GM23338 (cell line): Measurements from ENCODE around the gene PRAMEF10. TPM values are rescaled to one million over a fixed set of nuclear protein-coding genes. Genes with fewer than 3 reads are reported as not detected.
"Not testable (repeated sequence)": the region's sequence is repeated elsewhere in the genome, so short reads cannot be mapped to it uniquely, and the experiment has no call there.

Experiments used
- ATAC-seq: fragments of 200-7000 bp; cut with Tn5 transposase; 3 replicates; pipeline ENCODE4 v1.9.1; 2020
- DNase-seq: peaks from one replicate; pipeline ENCODE4 v3.0.0-alpha.2; 2015; ENCODE audit warnings: low spot score
- H2AFZ ChIP-seq: fragments of 200-600 bp; sonication (generic); 2 replicates; pipeline ENCODE4 v1.8.0; 2016; ENCODE audit warnings: antibody characterized with exemption, mild to moderate bottlenecking, moderate library complexity
- H3F3A ChIP-seq: fragments of 200-600 bp; sonication (generic); replicated peaks from 2 replicates; pipeline ENCODE4 v1.8.0; 2017; ENCODE audit warnings: antibody characterized with exemption, mixed run types, low read depth
- H3K27ac ChIP-seq: fragments of 200-600 bp; sonication (generic); 2 replicates; pipeline ENCODE4 v1.6.1; 2016; ENCODE audit warnings: low read depth
- H3K27me3 ChIP-seq: fragments of 200-600 bp; sonication (generic); 2 replicates; pipeline ENCODE4 v1.8.0; 2016; ENCODE audit warnings: mild to moderate bottlenecking, mixed run types, moderate library complexity; ENCODE audit not compliant: insufficient read depth
- H3K36me3 ChIP-seq: fragments of 200-600 bp; sonication (generic); 2 replicates; pipeline ENCODE4 v1.8.0; 2016; ENCODE audit warnings: mild to moderate bottlenecking; ENCODE audit not compliant: insufficient read depth
- H3K4me1 ChIP-seq: fragments of 200-600 bp; sonication (generic); 2 replicates; pipeline ENCODE4 v1.8.0; 2016; ENCODE audit warnings: mild to moderate bottlenecking, moderate library complexity; ENCODE audit not compliant: insufficient read depth
- H3K4me2 ChIP-seq: fragments of 200-600 bp; sonication (generic); 2 replicates; pipeline ENCODE4 v1.7.1; 2017; ENCODE audit warnings: mixed run types
- H3K4me3 ChIP-seq: fragments of 200-600 bp; sonication (generic); 2 replicates; pipeline ENCODE4 v1.6.1; 2016; ENCODE audit warnings: mixed run types
- H3K79me2 ChIP-seq: fragments of 200-600 bp; sonication (generic); replicated peaks from 2 replicates; pipeline ENCODE4 v1.8.0; 2017; ENCODE audit warnings: mild to moderate bottlenecking; ENCODE audit not compliant: insufficient read depth
- H3K9me2 ChIP-seq: fragments of 200-600 bp; sonication (generic); 2 replicates; pipeline ENCODE4 v1.8.0; 2017; ENCODE audit not compliant: insufficient read depth
- H4K20me1 ChIP-seq: fragments of 200-600 bp; sonication (generic); replicated peaks from 2 replicates; pipeline ENCODE4 v1.8.0; 2017; ENCODE audit warnings: mild to moderate bottlenecking; ENCODE audit not compliant: insufficient read depth
- H3K27ac Mint-ChIP-seq: 2 replicates; pipeline ENCODE4 v1.8.0; 2020; ENCODE audit warnings: inconsistent platforms, mild to moderate bottlenecking, moderate library complexity, mixed read lengths
- H3K27me3 Mint-ChIP-seq: 3 replicates; pipeline ENCODE4 v1.8.0; 2022; ENCODE audit warnings: low read depth, mild to moderate bottlenecking, moderate library complexity, mixed read lengths, inconsistent platforms; ENCODE audit not compliant: insufficient read depth, poor library complexity
- H3K36me3 Mint-ChIP-seq: 3 replicates; pipeline ENCODE4 v1.8.0; 2021; ENCODE audit warnings: low read depth, mild to moderate bottlenecking, inconsistent platforms, moderate library complexity, mixed read lengths
- H3K4me1 Mint-ChIP-seq: 3 replicates; pipeline ENCODE4 v1.8.0; 2020; ENCODE audit warnings: mild to moderate bottlenecking, inconsistent platforms, mixed read lengths
- H3K4me3 Mint-ChIP-seq: 3 replicates; pipeline ENCODE4 v1.8.0; 2021; ENCODE audit warnings: moderate library complexity, mild to moderate bottlenecking, inconsistent platforms, mixed read lengths
- H3K9me3 Mint-ChIP-seq: 3 replicates; pipeline ENCODE4 v1.8.0; 2020; ENCODE audit warnings: moderate library complexity, mild to moderate bottlenecking, inconsistent platforms, mixed read lengths
- long read RNA-seq: library from polyadenylated mRNA; unstranded; transcript quantifications from one replicate; pipeline ENCODE4 v2.0.0, GENCODE V29; 2020; ENCODE audit not compliant: unreplicated experiment
- polyA plus RNA-seq: library from polyadenylated mRNA; unstranded; fragments of >200 nt; fragmentation: Nextera tagmentation; extraction: Ambion mirVana; gene quantifications from 2 replicates; pipeline ENCODE4 v1.2.1, GENCODE V29; 2016
- total RNA-seq: library from RNA; depleted of rRNA; stranded (reverse); fragments of >200 nt; shearing (Covaris generic); gene quantifications from 2 replicates; pipeline ENCODE4 v1.2.3, GENCODE V29; 2014; rRNA removed

The PRAMEF10 gene, protein sequence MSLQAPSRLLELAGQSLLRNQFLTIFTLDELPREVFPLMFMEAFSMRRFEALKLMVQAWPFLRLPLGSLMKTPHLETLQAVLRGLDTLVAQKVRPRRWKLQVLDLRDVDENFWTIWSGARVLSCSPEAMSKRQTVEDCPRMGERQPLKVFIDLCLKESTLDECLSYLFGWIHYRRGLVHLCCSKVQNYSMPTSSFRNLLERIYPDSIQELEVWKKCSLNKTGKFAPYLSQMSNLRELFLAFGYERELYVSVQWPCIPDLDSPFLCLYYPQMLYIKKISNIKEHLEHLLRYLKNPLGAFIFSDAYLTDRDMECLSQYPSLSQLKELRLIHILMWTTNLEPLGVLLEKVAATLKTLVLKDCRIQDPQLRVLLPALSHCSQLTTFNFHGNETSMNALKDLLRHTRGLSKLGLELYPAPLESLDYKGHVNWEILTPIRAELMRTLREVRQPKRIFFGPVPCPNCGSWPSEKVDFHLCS
- not detected in 2 replicates for total RNA-seq
- not detected in 2 replicates for polyA plus RNA-seq
- long read RNA-seq: 0 reads

GRCh38 chr1:12898170-12898569 lies at the start of gene PRAMEF10:
TSS of gene PRAMEF10 (minus strand) at chr1:12898270. CDS start at chr1:12895847, 2,423 bp downstream.
- not testable (repeated sequence) for H3K27ac Mint-ChIP-seq, H3K4me1 ChIP-seq, H3K4me2 ChIP-seq, H3K79me2 ChIP-seq, H3K36me3 Mint-ChIP-seq, DNase-seq, H3K27me3 Mint-ChIP-seq, H3K4me1 Mint-ChIP-seq, H3F3A ChIP-seq, H3K27me3 ChIP-seq, H3K9me2 ChIP-seq, H3K36me3 ChIP-seq, ATAC-seq, H3K4me3 Mint-ChIP-seq, H3K4me3 ChIP-seq, H2AFZ ChIP-seq, H3K9me3 Mint-ChIP-seq, H3K27ac ChIP-seq, H4K20me1 ChIP-seq

DNA sequence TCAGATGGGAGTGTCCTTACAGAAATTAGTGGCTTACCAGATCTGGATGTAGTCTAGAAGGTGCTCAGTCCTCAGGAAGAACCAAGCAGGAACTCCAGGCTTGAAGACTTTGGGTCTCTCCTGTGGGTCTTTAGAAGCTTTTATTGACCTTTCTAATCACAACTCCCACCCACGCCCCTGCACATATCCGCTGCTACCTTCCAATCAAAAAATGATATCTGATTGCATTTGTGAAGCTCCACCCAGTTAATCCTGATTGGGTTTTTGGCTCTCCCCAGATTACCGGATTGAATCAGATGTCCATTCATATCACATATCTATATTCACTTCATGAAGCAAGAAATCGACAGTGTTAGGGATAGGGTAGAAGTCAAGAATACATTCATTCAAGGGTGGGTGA lies 49.4 kb upstream of the PRAMEF10 start, which contains the start of gene PRAMEF6:
Gene PRAMEF6, minus strand, starts transcription at position 101 of the 400 bp plus-strand sequence. CDS start 5,062 bp downstream, outside the sequence.
- not testable (repeated sequence) for H3K27ac ChIP-seq, H3K36me3 ChIP-seq, H3K27me3 ChIP-seq, H3K4me2 ChIP-seq, DNase-seq, H3K27me3 Mint-ChIP-seq, H3K79me2 ChIP-seq, H2AFZ ChIP-seq, ATAC-seq, H3K9me3 Mint-ChIP-seq, H3K4me3 ChIP-seq, H3K36me3 Mint-ChIP-seq, H3K4me1 Mint-ChIP-seq, H3K4me3 Mint-ChIP-seq, H3F3A ChIP-seq, H3K27ac Mint-ChIP-seq, H3K9me2 ChIP-seq, H3K4me1 ChIP-seq, H4K20me1 ChIP-seq

DNA sequence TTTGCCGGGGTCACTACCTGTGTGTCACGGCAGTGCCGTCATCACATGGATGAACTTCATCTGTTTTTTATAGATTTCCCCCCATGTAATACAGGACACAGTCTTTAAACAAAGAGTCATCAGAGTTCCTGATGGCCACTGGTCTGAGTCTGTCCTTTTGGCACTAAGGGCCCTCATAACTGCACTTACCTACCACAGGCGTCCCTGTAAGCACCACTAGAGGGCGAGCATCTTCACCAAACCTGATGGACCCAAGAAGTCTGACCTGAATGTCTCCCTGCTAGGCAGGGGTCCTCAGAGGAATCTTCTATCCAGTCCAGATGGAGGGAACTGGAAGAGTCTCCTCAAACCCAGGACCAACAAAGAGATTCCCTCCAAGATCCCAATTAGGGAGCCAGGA lies 26.3 kb upstream of the PRAMEF10 start:
- not testable (repeated sequence) for H3K9me2 ChIP-seq, H3K27me3 Mint-ChIP-seq, H3K36me3 ChIP-seq, H3K4me1 Mint-ChIP-seq, H3K36me3 Mint-ChIP-seq, H3K4me1 ChIP-seq, DNase-seq, H3K9me3 Mint-ChIP-seq, H3K4me3 Mint-ChIP-seq, H2AFZ ChIP-seq, H4K20me1 ChIP-seq, H3K79me2 ChIP-seq, H3F3A ChIP-seq, H3K4me2 ChIP-seq, ATAC-seq, H3K27ac Mint-ChIP-seq, H3K27ac ChIP-seq, H3K4me3 ChIP-seq, H3K27me3 ChIP-seq

DNA sequence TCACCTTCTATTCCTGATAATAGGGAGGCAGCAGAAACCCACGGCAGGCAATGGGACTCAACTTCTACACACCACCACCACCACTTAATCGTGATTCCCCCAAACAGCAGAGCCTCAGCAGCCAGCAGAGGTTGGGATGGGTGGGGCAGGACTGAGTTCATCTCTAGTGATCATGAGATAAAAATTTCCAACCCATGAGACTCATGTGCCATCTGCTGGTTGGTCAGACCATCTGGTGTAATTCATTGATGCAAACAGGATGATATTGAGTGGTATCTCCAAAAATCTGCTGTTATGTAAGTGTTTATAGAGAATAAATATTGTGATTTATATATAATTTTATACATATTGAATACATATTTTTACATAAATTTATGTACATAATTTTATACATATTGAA lies 23.7 kb upstream of the PRAMEF10 start:
- H2AFZ ChIP-seq, H3K4me1 ChIP-seq, ATAC-seq, DNase-seq, H3K36me3 Mint-ChIP-seq, H3K27ac Mint-ChIP-seq, H4K20me1 ChIP-seq, H3K79me2 ChIP-seq, H3K4me2 ChIP-seq, H3K4me3 ChIP-seq, H3K9me3 Mint-ChIP-seq, H3K4me3 Mint-ChIP-seq, H3K36me3 ChIP-seq, H3K27ac ChIP-seq, H3K4me1 Mint-ChIP-seq, H3F3A ChIP-seq, H3K27me3 ChIP-seq, H3K9me2 ChIP-seq, H3K27me3 Mint-ChIP-seq: not testable (repeated sequence)

- not testable (repeated sequence) for H3K27ac Mint-ChIP-seq, H3K27me3 ChIP-seq, H3K9me2 ChIP-seq, H3K4me3 ChIP-seq, H4K20me1 ChIP-seq, H3K4me1 Mint-ChIP-seq, H3K4me1 ChIP-seq, H3K4me3 Mint-ChIP-seq, ATAC-seq, H3K36me3 ChIP-seq, H3F3A ChIP-seq, H2AFZ ChIP-seq, DNase-seq, H3K4me2 ChIP-seq, H3K79me2 ChIP-seq, H3K36me3 Mint-ChIP-seq, H3K27me3 Mint-ChIP-seq, H3K27ac ChIP-seq, H3K9me3 Mint-ChIP-seq
These were observed 18.2 kb upstream of the PRAMEF10 start, which contains the start of gene PRAMEF7 for GRCh38 chr1:12916310-12916709. TSS of gene PRAMEF7 (plus strand) at chr1:12916610. CDS start at chr1:12917693, 1,083 bp downstream.

GRCh38 chr1:12903793-12904572 lies 5.9 kb upstream of the PRAMEF10 start:
- not testable (repeated sequence) for H3K4me3 ChIP-seq, H3K27me3 ChIP-seq, H3K9me3 Mint-ChIP-seq, H3K36me3 Mint-ChIP-seq, H4K20me1 ChIP-seq, H3K9me2 ChIP-seq, H3K27ac Mint-ChIP-seq, H3K4me1 ChIP-seq, H3K27me3 Mint-ChIP-seq, ATAC-seq, H3K4me2 ChIP-seq, H3K4me3 Mint-ChIP-seq, DNase-seq, H3F3A ChIP-seq, H3K36me3 ChIP-seq, H3K27ac ChIP-seq, H2AFZ ChIP-seq, H3K79me2 ChIP-seq, H3K4me1 Mint-ChIP-seq
